WTC11 (cell line): Measurements from ENCODE around the gene CPNE6. TPM values are rescaled to one million over a fixed set of nuclear protein-coding genes. Genes with fewer than 3 reads are reported as not detected.
A peak's percentile ranks its signal among the peaks of the same experiment; 100 is the strongest.

Source experiments
- ATAC-seq: fragments of 200-7000 bp; cut with Tn5 transposase; 2 replicates; pipeline ENCODE4 v1.10.0; 2021; ENCODE audit warnings: mild to moderate bottlenecking, moderate library complexity
- CTCF ChIA-PET: fragments of 300-600 bp; sonication (Branson Sonifier 250); formaldehyde crosslinking; loops from one replicate; lab custom pipeline; 2021; ENCODE audit warnings: antibody characterized with exemption; lab: Charles Lee
- POLR2A ChIA-PET: fragments of 350-600 bp; sonication (Branson Sonifier 250); formaldehyde crosslinking; loops from one replicate; lab custom pipeline; 2021; ENCODE audit warnings: antibody characterized with exemption; lab: Charles Lee
- DNase-seq: peaks from one replicate; pipeline ENCODE4 v3.0.0; 2021; ENCODE audit warnings: low spot score
- H3K27ac Mint-ChIP-seq: 2 replicates; pipeline ENCODE4 v1.8.0; 2021; ENCODE audit warnings: mixed read lengths
- H3K27me3 Mint-ChIP-seq: 2 replicates; pipeline ENCODE4 v1.8.0; 2021; ENCODE audit warnings: low read depth, mild to moderate bottlenecking, moderate library complexity, mixed read lengths
- H3K36me3 Mint-ChIP-seq: 2 replicates; pipeline ENCODE4 v1.8.0; 2021; ENCODE audit warnings: mixed read lengths
- H3K4me1 Mint-ChIP-seq: 2 replicates; pipeline ENCODE4 v1.8.0; 2022; ENCODE audit warnings: mixed read lengths
- H3K4me3 Mint-ChIP-seq: 2 replicates; pipeline ENCODE4 v1.8.0; 2021; ENCODE audit warnings: mild to moderate bottlenecking, moderate library complexity, mixed read lengths
- H3K9me3 Mint-ChIP-seq: 2 replicates; pipeline ENCODE4 v1.8.0; 2021; ENCODE audit warnings: mixed read lengths
- AFF4 ChIP-seq: sonication (generic); formaldehyde crosslinking; IDR thresholded peaks from 2 replicates; pipeline ENCODE4 v1.8.1; 2023; ENCODE audit warnings: mild to moderate bottlenecking, missing genetic modification reagents, borderline replicate concordance
- ARID4B ChIP-seq: sonication (generic); formaldehyde crosslinking; IDR thresholded peaks from 2 replicates; pipeline ENCODE4 v1.8.0; 2023; ENCODE audit warnings: missing genetic modification reagents, mild to moderate bottlenecking, borderline replicate concordance
- ATF6 ChIP-seq: sonication (generic); formaldehyde crosslinking; IDR thresholded peaks from 2 replicates; pipeline ENCODE4 v1.8.1; 2023; ENCODE audit warnings: mild to moderate bottlenecking, missing genetic modification reagents
- CREM ChIP-seq: sonication (generic); formaldehyde crosslinking; IDR thresholded peaks from 2 replicates; pipeline ENCODE4 v1.8.1; 2022; ENCODE audit warnings: mild to moderate bottlenecking, missing genetic modification reagents, moderate library complexity
- E2F1 ChIP-seq: sonication (generic); formaldehyde crosslinking; IDR thresholded peaks from 2 replicates; pipeline ENCODE4 v1.8.0; 2022; ENCODE audit warnings: mild to moderate bottlenecking, missing genetic modification reagents
- FOXJ3 ChIP-seq: sonication (generic); formaldehyde crosslinking; IDR thresholded peaks from 2 replicates; pipeline ENCODE4 v1.9.0; 2021; ENCODE audit warnings: missing genetic modification reagents, mild to moderate bottlenecking, borderline replicate concordance
- FOXK1 ChIP-seq: sonication (generic); formaldehyde crosslinking; IDR thresholded peaks from 2 replicates; pipeline ENCODE4 v1.8.0; 2022; ENCODE audit warnings: mild to moderate bottlenecking, moderate library complexity, missing genetic modification reagents
- GRHL2 ChIP-seq: fragments of 250-450 bp; sonication (Bioruptor Pico); IDR thresholded peaks from 2 replicates; pipeline ENCODE4 v1.8.0; 2022; ENCODE audit warnings: mild to moderate bottlenecking, moderate library complexity; ENCODE audit not compliant: insufficient replicate concordance, severe bottlenecking
- KAT7 ChIP-seq: sonication (generic); formaldehyde crosslinking; IDR thresholded peaks from 2 replicates; pipeline ENCODE4 v1.8.1; 2023; ENCODE audit warnings: missing genetic modification reagents, mild to moderate bottlenecking, borderline replicate concordance
- RELA ChIP-seq: sonication (generic); formaldehyde crosslinking; IDR thresholded peaks from 2 replicates; pipeline ENCODE4 v1.8.1; 2022; ENCODE audit warnings: missing genetic modification reagents, mild to moderate bottlenecking, borderline replicate concordance
- TEAD1 ChIP-seq: sonication (generic); formaldehyde crosslinking; IDR thresholded peaks from 2 replicates; pipeline ENCODE4 v1.8.0; 2022; ENCODE audit warnings: mild to moderate bottlenecking, missing genetic modification reagents
- ZNF219 ChIP-seq: sonication (generic); formaldehyde crosslinking; IDR thresholded peaks from 2 replicates; pipeline ENCODE4 v1.8.0; 2023; ENCODE audit warnings: missing genetic modification reagents, mild to moderate bottlenecking, borderline replicate concordance
- ZNF232 ChIP-seq: sonication (generic); formaldehyde crosslinking; IDR thresholded peaks from 2 replicates; pipeline ENCODE4 v1.8.0; 2022; ENCODE audit warnings: mild to moderate bottlenecking, missing genetic modification reagents
- ZNF263 ChIP-seq: sonication (generic); formaldehyde crosslinking; IDR thresholded peaks from 2 replicates; pipeline ENCODE4 v1.8.1; 2022; ENCODE audit warnings: low read depth, mild to moderate bottlenecking, moderate library complexity, missing genetic modification reagents
- ZNF425 ChIP-seq: fragments of 250-450 bp; sonication (Bioruptor Pico); conservative IDR thresholded peaks from 2 replicates; pipeline ENCODE4 v1.9.0; 2021; ENCODE audit warnings: mild to moderate bottlenecking
- ZSCAN18 ChIP-seq: fragments of 250-450 bp; sonication (Bioruptor Pico); IDR thresholded peaks from 2 replicates; pipeline ENCODE4 v2.1.2; 2022; ENCODE audit warnings: mild to moderate bottlenecking, moderate library complexity
- total RNA-seq: library from RNA; stranded (reverse); gene quantifications from 3 replicates; pipeline ENCODE4 v1.2.3, GENCODE V29; 2021

Gene CPNE6
- total RNA-seq, 1 experiment from 2014 or later: not detected

- TF ChIP-seq AFF4 (CRISPR knock-in tag): no peak
These were observed 8.8 kb downstream of the CPNE6 start (continued) for GRCh38 chr14:24080142-24080530.

GRCh38 chr14:24080888-24081738, 9.8 kb downstream of the CPNE6 start:
- peaks cover 26% of the 10 kb centered on the region for H3K27me3 Mint-ChIP-seq
- ChIA-PET POLR2A (interaction anchor here (0.7 to 4.4 kb wide), 10 partner anchors 8 to 65 kb away, joined by 3 to 67 read pairs (median 6); partner anchors contain the start of genes CARMIL3, DCAF11, NRL and PCK2), CTCF (interaction anchor here (0.6 to 5.2 kb wide), 17 partner anchors 7 to 1350 kb away, joined by 3 to 101 read pairs (median 5); partner anchors contain the start of genes CARMIL3, DCAF11, IRF9 and NRL)
- peak overlapping the region; percentile 21 for H3K27ac Mint-ChIP-seq
- peak overlapping the region; percentile 79 for H3K4me3 Mint-ChIP-seq
- no peaks in the 10 kb centered on the region for H3K36me3 Mint-ChIP-seq
- no peaks in the 10 kb centered on the region for H3K9me3 Mint-ChIP-seq
- DNase-seq: peak; percentile 69
- peaks cover 32% of the 10 kb centered on the region for H3K4me1 Mint-ChIP-seq
- ATAC-seq: peak; percentile 76
- TF ChIP-seq GRHL2 (CRISPR knock-in tag) (no peak), ZNF232 (CRISPR knock-in tag) (no peak), ZNF425 (CRISPR knock-in tag) (no peak), E2F1 (CRISPR knock-in tag) (no peak), ATF6 (CRISPR knock-in tag) (no peak), TEAD1 (CRISPR knock-in tag) (peak; percentile 33; the same call in 1 of the 2 replicates), ZNF219 (CRISPR knock-in tag) (no peak), ZSCAN18 (CRISPR knock-in tag) (no peak), ZNF263 (CRISPR knock-in tag) (no peak), RELA (CRISPR knock-in tag) (no peak), FOXJ3 (no peak), KAT7 (CRISPR knock-in tag) (peak; percentile 69; the same call in 1 of the 2 replicates), ARID4B (CRISPR knock-in tag) (no peak), FOXK1 (CRISPR knock-in tag) (no peak; the same call in 1 of the 2 replicates), CREM (CRISPR knock-in tag) (no peak)
